H9 (cell line): ENCODE data around the gene SLC8B1. TPM values are rescaled to one million over a fixed set of nuclear protein-coding genes. Genes with fewer than 3 reads are reported as not detected.

ENCODE experiments used
- DNase-seq: peaks from one replicate; pipeline ENCODE4 v3.0.0-alpha.2; 2017
- H2AFZ ChIP-seq: one replicate; pipeline ENCODE4 v1.6.1; 2013; ENCODE audit warnings: mild to moderate bottlenecking, low read length, control low read depth, moderate library complexity
- H2AK5ac ChIP-seq: 2 replicates; pipeline ENCODE4 v1.6.1; 2013; ENCODE audit warnings: low read length, control low read depth, mixed read lengths; ENCODE audit not compliant: insufficient read length
- H2BK120ac ChIP-seq: one replicate; pipeline ENCODE4 v1.6.1; 2013; ENCODE audit warnings: low read depth, mild to moderate bottlenecking, low read length, control low read depth, inconsistent platforms; ENCODE audit not compliant: poor library complexity, severe bottlenecking
- H2BK12ac ChIP-seq: 2 replicates; pipeline ENCODE4 v1.6.1; 2013; ENCODE audit warnings: low read length, control low read depth, mixed read lengths, low read depth; ENCODE audit not compliant: insufficient read length
- H2BK15ac ChIP-seq: 2 replicates; pipeline ENCODE4 v1.6.1; 2013; ENCODE audit warnings: low read depth, low read length, control low read depth
- H2BK20ac ChIP-seq: one replicate; pipeline ENCODE4 v1.6.1; 2013; ENCODE audit warnings: low read depth, mild to moderate bottlenecking, low read length, control low read depth, inconsistent platforms; ENCODE audit not compliant: poor library complexity, severe bottlenecking
- H2BK5ac ChIP-seq: 2 replicates; pipeline ENCODE4 v1.6.1; 2013; ENCODE audit warnings: low read length, control low read depth, mixed read lengths; ENCODE audit not compliant: insufficient read length
- H3K14ac ChIP-seq: 2 replicates; pipeline ENCODE4 v1.6.1; 2013; ENCODE audit warnings: low read length, control low read depth; ENCODE audit not compliant: insufficient read depth
- H3K18ac ChIP-seq: 2 replicates; pipeline ENCODE4 v1.6.1; 2013; ENCODE audit warnings: low read depth, mild to moderate bottlenecking, mixed read lengths, low read length, control low read depth; ENCODE audit not compliant: insufficient read length
- H3K23ac ChIP-seq: 2 replicates; pipeline ENCODE4 v1.6.1; 2013; ENCODE audit warnings: low read length, control low read depth, mixed read lengths, low read depth; ENCODE audit not compliant: insufficient read length
- H3K23me2 ChIP-seq: 2 replicates; pipeline ENCODE4 v1.6.1; 2013; ENCODE audit warnings: low read depth, mild to moderate bottlenecking, mixed read lengths, low read length, control low read depth; ENCODE audit not compliant: insufficient read length, poor library complexity, severe bottlenecking
- H3K27ac ChIP-seq: 2 replicates; pipeline ENCODE4 v1.5.1; 2013; ENCODE audit warnings: low read length, control low read depth, mixed read lengths, low read depth; ENCODE audit not compliant: insufficient read length
- H3K27me3 ChIP-seq: 2 replicates; pipeline ENCODE4 v1.6.1; 2013; ENCODE audit warnings: low read length, control low read depth, inconsistent platforms; ENCODE audit not compliant: insufficient read depth
- H3K4ac ChIP-seq: 2 replicates; pipeline ENCODE4 v1.6.1; 2013; ENCODE audit warnings: low read depth, mild to moderate bottlenecking, control low read depth, inconsistent platforms, low read length, moderate library complexity
- H3K4me1 ChIP-seq: 2 replicates; pipeline ENCODE4 v1.6.1; 2013; ENCODE audit warnings: low read length, control low read depth, inconsistent platforms; ENCODE audit not compliant: insufficient read depth
- H3K4me2 ChIP-seq: 2 replicates; pipeline ENCODE4 v1.6.1; 2013; ENCODE audit warnings: low read length, control low read depth, mixed read lengths; ENCODE audit not compliant: insufficient read length, insufficient read depth
- H3K56ac ChIP-seq: 2 replicates; pipeline ENCODE4 v1.6.1; 2013; ENCODE audit warnings: low read depth, mild to moderate bottlenecking, mixed read lengths, low read length, control low read depth; ENCODE audit not compliant: insufficient read length
- H3K79me1 ChIP-seq: 2 replicates; pipeline ENCODE4 v1.6.1; 2013; ENCODE audit warnings: low read depth, mild to moderate bottlenecking, moderate library complexity, low read length, control low read depth, inconsistent platforms; ENCODE audit not compliant: insufficient read depth, poor library complexity, severe bottlenecking
- H3K79me2 ChIP-seq: 2 replicates; pipeline ENCODE4 v1.6.1; 2013; ENCODE audit warnings: low read length, control low read depth, inconsistent platforms; ENCODE audit not compliant: insufficient read depth
- H3K9ac ChIP-seq: 2 replicates; pipeline ENCODE4 v1.6.1; 2013; ENCODE audit warnings: low read length, control low read depth, mixed read lengths; ENCODE audit not compliant: insufficient read length; ENCODE audit errors: extremely low read depth
- H3K9me3 ChIP-seq: one replicate; pipeline ENCODE4 v1.6.1; 2013; ENCODE audit warnings: low read depth, low read length, inconsistent platforms; ENCODE audit not compliant: control insufficient read depth
- H3T11ph ChIP-seq: one replicate; pipeline ENCODE4 v1.6.1; 2013; ENCODE audit warnings: mild to moderate bottlenecking, low read length, control low read depth, inconsistent platforms
- H4K20me1 ChIP-seq: one replicate; pipeline ENCODE4 v1.6.1; 2013; ENCODE audit not compliant: control insufficient read depth, insufficient read length, insufficient read depth
- H4K5ac ChIP-seq: 2 replicates; pipeline ENCODE4 v1.6.1; 2013; ENCODE audit warnings: low read depth, mild to moderate bottlenecking, mixed read lengths, low read length, control low read depth; ENCODE audit not compliant: insufficient read length
- H4K8ac ChIP-seq: replicated peaks from 2 replicates; pipeline ENCODE4 v1.6.1; 2013; ENCODE audit warnings: low read length, control low read depth, mixed read lengths, low read depth; ENCODE audit not compliant: insufficient read length
- H4K91ac ChIP-seq: 2 replicates; pipeline ENCODE4 v1.6.1; 2013; ENCODE audit warnings: low read depth, mild to moderate bottlenecking, moderate library complexity, mixed read lengths, low read length, control low read depth; ENCODE audit not compliant: insufficient read length
- H3K27ac Mint-ChIP-seq, 3 experiments: 2 replicates in 2 of 3; 3 replicates in 1 of 3; pipeline ENCODE4 v1.8.0; 2020 to 2021; ENCODE audit warnings: mixed read lengths in 3 of 3, mild to moderate bottlenecking in 1 of 3, moderate library complexity in 1 of 3
- H3K27me3 Mint-ChIP-seq: 2 replicates; pipeline ENCODE4 v1.8.0; 2021; ENCODE audit warnings: low read depth, mild to moderate bottlenecking, moderate library complexity, mixed read lengths
- H3K36me3 Mint-ChIP-seq, 3 experiments: 2 replicates in 2 of 3; 3 replicates in 1 of 3; pipeline ENCODE4 v1.8.0; 2020 to 2021; ENCODE audit warnings: low read depth in 3 of 3, mixed read lengths in 3 of 3; ENCODE audit not compliant: insufficient read depth in 1 of 3
- H3K4me1 Mint-ChIP-seq, 2 experiments: 2 replicates each; pipeline ENCODE4 v1.8.0; 2020; ENCODE audit warnings: mixed read lengths in 2 of 2
- H3K4me3 Mint-ChIP-seq, 2 experiments: 2 replicates in 1 of 2; 3 replicates in 1 of 2; pipeline ENCODE4 v1.8.0; 2020 to 2021; ENCODE audit warnings: mild to moderate bottlenecking in 2 of 2, mixed read lengths in 2 of 2, moderate library complexity in 1 of 2
- H3K9me3 Mint-ChIP-seq, 2 experiments: 2 replicates in 1 of 2; 3 replicates in 1 of 2; pipeline ENCODE4 v1.8.0; 2020; ENCODE audit warnings: mild to moderate bottlenecking in 2 of 2, mixed read lengths in 2 of 2, moderate library complexity in 1 of 2
- CTCF ChIP-seq: fragments of 200-600 bp; sonication (generic); conservative IDR thresholded peaks from 3 replicates; pipeline ENCODE4 v1.8.0; 2021; ENCODE audit warnings: antibody characterized with exemption, mild to moderate bottlenecking
- WGBS: extraction: QIAGEN DNeasy Blood & Tissue Kit; methylation state at CpG from one replicate; pipeline ENCODE4 v1.1.7; 2013; ENCODE audit warnings: missing lambda C conversion rate, low lambda C conversion rate, mixed read lengths; ENCODE audit not compliant: insufficient read length; ENCODE audit errors: extremely low coverage; 5-methylcytosine and 5-hydroxymethylcytosine counted together
- total RNA-seq: library from RNA; stranded (reverse); gene quantifications from 2 replicates; pipeline ENCODE4 v1.2.1, GENCODE V29; 2021

SLC8B1 gene
- total RNA-seq, 1 experiment from 2014 or later: 10.4 TPM

- H3K14ac ChIP-seq: no peak overlapping the region
- no peak overlapping the region for H4K5ac ChIP-seq
- H3K18ac ChIP-seq: no peak overlapping the region
- no CpG with 5 or more reads among the region's 5 CpGs for WGBS
- peak overlapping the region in 2 of 3 experiments; percentile 72 to 75; a peak in 3 of 7 replicates for H3K27ac Mint-ChIP-seq
- no peak overlapping the region for H3K27ac ChIP-seq
- H3K4me1 ChIP-seq: no peaks in the 10 kb centered on the region; the same call in 1 of the 2 replicates
- H3T11ph ChIP-seq: no peak overlapping the region
- no peak overlapping the region for H3K23ac ChIP-seq
- DNase-seq: no peak
- no peak overlapping the region for H3K56ac ChIP-seq
- no peaks in the 10 kb centered on the region for H3K9me3 Mint-ChIP-seq
- no peak overlapping the region for H2BK120ac ChIP-seq
- H3K27me3 Mint-ChIP-seq: no peaks in the 10 kb centered on the region; the same call in 1 of the 2 replicates
- no peak overlapping the region for H2BK12ac ChIP-seq
- peaks cover 24 to 28% of the 10 kb centered on the region in 2 experiments for H3K4me1 Mint-ChIP-seq
- H4K91ac ChIP-seq: no peak overlapping the region
- H3K23me2 ChIP-seq: no peaks in the 10 kb centered on the region
- no peak overlapping the region for H3K4ac ChIP-seq
- H3K9ac ChIP-seq: no peak overlapping the region
- no peak overlapping the region for H2AK5ac ChIP-seq
- no peak overlapping the region for H4K8ac ChIP-seq
- H2BK20ac ChIP-seq: no peak overlapping the region
- no peaks in the 10 kb centered on the region for H3K79me2 ChIP-seq
- no peak overlapping the region for H3K4me2 ChIP-seq
- no peaks in the 10 kb centered on the region for H3K27me3 ChIP-seq
- H3K9me3 ChIP-seq: no peaks in the 10 kb centered on the region
- no peaks in the 10 kb centered on the region for H4K20me1 ChIP-seq
- no peak overlapping the region for H2AFZ ChIP-seq
- H3K79me1 ChIP-seq: no peaks in the 10 kb centered on the region
- peaks cover 8 to 18% (median 12%) of the 10 kb centered on the region in 3 experiments for H3K36me3 Mint-ChIP-seq
- no peak overlapping the region for H3K4me3 Mint-ChIP-seq
- no peak for TF ChIP-seq CTCF
- H2BK15ac ChIP-seq: no peak overlapping the region
- H2BK5ac ChIP-seq: no peak overlapping the region
Measured at GRCh38 chr12:113298472-113298817, 36.5 kb downstream of the SLC8B1 start.
